HEK293 (cell line): ENCODE measurements around the gene MARK2.
A peak's percentile ranks its signal among the peaks of the same experiment; 100 is the strongest.

ENCODE experiments used
- CTCF ChIA-PET: fragments of 350-600 bp; formaldehyde crosslinking; extraction: SDS; loops from one replicate; lab custom pipeline; 2021; ENCODE audit warnings: antibody characterized with exemption; lab: Yijun Ruan, JAX
- POLR2A ChIA-PET: fragments of 300-600 bp; formaldehyde crosslinking; extraction: SDS; loops from one replicate; lab custom pipeline; 2020; ENCODE audit warnings: antibody characterized with exemption, inconsistent platforms; lab: Yijun Ruan, JAX
- H3K27ac ChIP-seq: fragments of 200-500 bp; sonication (Bioruptor generic); 2 replicates; pipeline ENCODE4 v1.5.1; 2014; ENCODE audit warnings: low read depth, low read length, control low read depth, inconsistent platforms; ENCODE audit errors: extremely low read depth
- H3K36me3 ChIP-seq, 2 experiments: fragments of 200-500 bp in 1 of 2; sonication (Bioruptor generic) in 1 of 2; 1 replicate in 1 of 2; 2 replicates in 1 of 2; pipeline ENCODE4 v1.5.1; 2014 to 2017; ENCODE audit warnings: inconsistent platforms in 2 of 2, low read length in 2 of 2; ENCODE audit not compliant: control insufficient read depth in 2 of 2, insufficient read depth in 1 of 2
- H3K4me1 ChIP-seq: fragments of 200-500 bp; sonication (Bioruptor generic); 2 replicates; pipeline ENCODE4 v1.5.1; 2014; ENCODE audit warnings: mild to moderate bottlenecking, low read length, inconsistent platforms; ENCODE audit not compliant: control insufficient read depth, insufficient read depth
- H3K4me3 ChIP-seq: 2 replicates; pipeline ENCODE4 v1.5.1; 2011; ENCODE audit warnings: low read depth, mild to moderate bottlenecking, control low read depth, low read length, moderate library complexity
- H3K9me3 ChIP-seq: fragments of 200-500 bp; sonication (Bioruptor generic); 2 replicates; pipeline ENCODE4 v1.5.1; 2014; ENCODE audit warnings: low read depth, low read length, inconsistent platforms; ENCODE audit not compliant: control insufficient read depth, insufficient read depth
- HOXD13 ChIP-seq: sonication (generic); formaldehyde crosslinking; IDR thresholded peaks from 2 replicates; pipeline ENCODE4 v1.8.0; 2022; ENCODE audit warnings: missing genetic modification reagents, borderline replicate concordance
- OSR2 ChIP-seq: fragments of 450-650 bp; formaldehyde crosslinking; IDR thresholded peaks from 2 replicates; pipeline ENCODE4 v1.5.1; 2016; ENCODE audit warnings: missing biosample characterization, missing genetic modification characterization
- PRDM1 ChIP-seq: fragments of 450-650 bp; formaldehyde crosslinking; IDR thresholded peaks from 2 replicates; pipeline ENCODE4; 2016; ENCODE audit warnings: missing biosample characterization, missing genetic modification characterization
- SCRT1 ChIP-seq: fragments of 450-650 bp; formaldehyde crosslinking; IDR thresholded peaks from 2 replicates; pipeline ENCODE4 v1.5.1; 2016; ENCODE audit warnings: missing biosample characterization, missing genetic modification characterization, borderline replicate concordance
- ZBTB17 ChIP-seq: fragments of 450-650 bp; formaldehyde crosslinking; IDR thresholded peaks from 2 replicates; pipeline ENCODE4 v1.5.1; 2016; ENCODE audit warnings: missing biosample characterization, missing genetic modification characterization
- ZIC2 ChIP-seq: fragments of 450-650 bp; formaldehyde crosslinking; IDR thresholded peaks from 2 replicates; pipeline ENCODE4 v1.5.1; 2016; ENCODE audit warnings: missing biosample characterization, missing genetic modification characterization
- ZNF248 ChIP-seq: fragments of 450-650 bp; formaldehyde crosslinking; IDR thresholded peaks from 2 replicates; pipeline ENCODE4 v1.5.1; 2017; ENCODE audit warnings: missing biosample characterization, missing genetic modification characterization
- ZNF341 ChIP-seq: fragments of 450-650 bp; formaldehyde crosslinking; IDR thresholded peaks from 2 replicates; pipeline ENCODE4; 2016; ENCODE audit warnings: low read depth, missing biosample characterization, missing genetic modification characterization
- ZNF473 ChIP-seq: fragments of 450-650 bp; formaldehyde crosslinking; IDR thresholded peaks from 2 replicates; pipeline ENCODE4 v1.5.1; 2017; ENCODE audit warnings: missing biosample characterization, missing genetic modification characterization
- ZNF600 ChIP-seq: fragments of 450-650 bp; formaldehyde crosslinking; IDR thresholded peaks from 2 replicates; pipeline ENCODE4 v1.5.1; 2016; ENCODE audit warnings: missing biosample characterization, missing genetic modification characterization
- ZNF639 ChIP-seq: fragments of 450-650 bp; formaldehyde crosslinking; IDR thresholded peaks from 2 replicates; pipeline ENCODE4 v1.5.1; 2016; ENCODE audit warnings: missing biosample characterization, missing genetic modification characterization
- ZSCAN4 ChIP-seq: fragments of 450-650 bp; formaldehyde crosslinking; IDR thresholded peaks from 2 replicates; pipeline ENCODE4 v1.5.1; 2017; ENCODE audit warnings: missing biosample characterization, missing genetic modification characterization
- TF ChIP-seq, protein P1 (sequence below): fragments of 450-650 bp; formaldehyde crosslinking; IDR thresholded peaks from 2 replicates; pipeline ENCODE4 v1.5.1; 2016; ENCODE audit warnings: missing biosample characterization, missing genetic modification characterization

Gene MARK2

GRCh38 chr11:63841554-63841953 lies 2.6 kb downstream of the MARK2 start:
- Histone ChIP-seq H3K4me3 (peak overlapping the region; percentile 9), H3K27ac (no peak overlapping the region), H3K36me3 (peaks cover 0 to 23% of the 10 kb centered on the region in 2 experiments; a peak in 2 of 3 replicates), H3K9me3 (no peaks in the 10 kb centered on the region), H3K4me1 (0 out of 2 replicates have a peak, but pooled peaks cover 6% of the 10 kb centered on the region)
- no peak for TF ChIP-seq OSR2 (tag by site-specific recombination)
- peak; percentile 47 for TF ChIP-seq ZNF600 (tag by site-specific recombination)
- no peak for TF ChIP-seq ZNF473 (tag by site-specific recombination)
- peak; percentile 17; the same call in 1 of the 2 replicates for TF ChIP-seq ZBTB17 (tag by site-specific recombination)
- TF ChIP-seq ZIC2 (tag by site-specific recombination), result peak; percentile 23; the same call in 1 of the 2 replicates
- no peak for TF ChIP-seq HOXD13
- TF ChIP-seq ZNF341 (tag by site-specific recombination), result 0 out of 2 replicates have a peak, but pooled peaks have one; percentile 23
- ChIA-PET POLR2A (no interaction called here), CTCF (interaction anchor here (0.6 to 1.2 kb wide), 5 partner anchors 24 to 104 kb away, joined by 3 to 4 read pairs (median 3); no protein-coding TSS in a partner anchor)

- H3K4me1 ChIP-seq, result 0 out of 2 replicates have a peak, but pooled peaks cover 6% of the 10 kb centered on the region
- ChIA-PET CTCF (interaction anchor here (0.7 kb wide), 1 partner anchor 55 kb away, joined by 5 read pairs; no protein-coding TSS in a partner anchor), POLR2A (interaction anchor here (0.5 to 1.0 kb wide), 2 partner anchors 12 to 29 kb away, joined by 3 to 4 read pairs; no protein-coding TSS in a partner anchor)
- H3K27ac ChIP-seq, result no peak overlapping the region
- H3K36me3 ChIP-seq, result peaks cover 0 to 23% of the 10 kb centered on the region in 2 experiments; a peak in 2 of 3 replicates
- TF ChIP-seq, protein P1, sequence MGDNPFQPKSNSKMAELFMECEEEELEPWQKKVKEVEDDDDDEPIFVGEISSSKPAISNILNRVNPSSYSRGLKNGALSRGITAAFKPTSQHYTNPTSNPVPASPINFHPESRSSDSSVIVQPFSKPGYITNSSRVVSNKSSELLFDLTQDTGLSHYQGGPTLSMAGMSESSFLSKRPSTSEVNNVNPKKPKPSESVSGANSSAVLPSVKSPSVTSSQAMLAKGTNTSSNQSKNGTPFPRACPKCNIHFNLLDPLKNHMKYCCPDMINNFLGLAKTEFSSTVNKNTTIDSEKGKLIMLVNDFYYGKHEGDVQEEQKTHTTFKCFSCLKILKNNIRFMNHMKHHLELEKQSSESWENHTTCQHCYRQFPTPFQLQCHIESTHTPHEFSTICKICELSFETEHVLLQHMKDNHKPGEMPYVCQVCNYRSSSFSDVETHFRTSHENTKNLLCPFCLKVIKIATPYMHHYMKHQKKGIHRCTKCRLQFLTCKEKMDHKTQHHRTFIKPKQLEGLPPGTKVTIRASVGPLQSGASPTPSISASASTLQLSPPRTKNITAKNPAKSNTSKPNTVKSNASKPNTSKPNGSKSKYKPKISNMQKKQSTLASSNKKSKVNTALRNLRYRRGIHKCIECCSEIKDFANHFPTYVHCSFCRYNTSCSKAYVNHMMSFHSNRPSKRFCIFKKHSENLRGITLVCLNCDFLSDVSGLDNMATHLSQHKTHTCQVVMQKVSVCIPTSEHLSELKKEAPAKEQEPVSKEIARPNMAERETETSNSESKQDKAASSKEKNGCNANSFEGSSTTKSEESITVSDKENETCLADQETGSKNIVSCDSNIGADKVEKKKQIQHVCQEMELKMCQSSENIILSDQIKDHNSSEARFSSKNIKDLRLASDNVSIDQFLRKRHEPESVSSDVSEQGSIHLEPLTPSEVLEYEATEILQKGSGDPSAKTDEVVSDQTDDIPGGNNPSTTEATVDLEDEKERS (tag by site-specific recombination), result no peak
- 0 out of 2 replicates have a peak, but pooled peaks have one; percentile 10 for TF ChIP-seq PRDM1 (tag by site-specific recombination)
- no peaks in the 10 kb centered on the region for H3K9me3 ChIP-seq
- H3K4me3 ChIP-seq, result no peak overlapping the region
Measured at GRCh38 chr11:63843041-63843440, 4.1 kb downstream of the MARK2 start.

- Histone ChIP-seq H3K4me3 (no peak overlapping the region), H3K36me3 (peaks cover 0 to 23% of the 10 kb centered on the region in 2 experiments; a peak in 2 of 3 replicates), H3K9me3 (no peaks in the 10 kb centered on the region), H3K27ac (peak overlapping the region; percentile 46; the same call in 1 of the 2 replicates), H3K4me1 (0 out of 2 replicates have a peak, but pooled peaks cover 6% of the 10 kb centered on the region)
- POLR2A ChIA-PET, result interaction anchor here (0.7 kb wide), 1 partner anchor 11 kb away, joined by 4 read pairs; no protein-coding TSS in a partner anchor
- no peak for TF ChIP-seq ZSCAN4 (tag by site-specific recombination)
- no peak for TF ChIP-seq SCRT1 (tag by site-specific recombination)
- no peak for TF ChIP-seq ZNF248
- no peak for TF ChIP-seq ZNF639
- TF ChIP-seq OSR2 (tag by site-specific recombination), result no peak
- CTCF ChIA-PET, result interaction anchor here (0.6 to 1.9 kb wide), 3 partner anchors 8 to 312 kb away, joined by 3 to 5 read pairs (median 5); no protein-coding TSS in a partner anchor
Measured at GRCh38 chr11:63844836-63845235, 5.9 kb downstream of the MARK2 start.
